Measurements from ENCODE around the gene BBLN. TPM values are rescaled to one million over a fixed set of nuclear protein-coding genes. Genes with fewer than 3 reads are reported as not detected.

Gene BBLN
- total and polyA plus RNA-seq, 2 of the 4 experiments (the other 2 are of a cell fraction) = 25.1 to 103 TPM

DNA sequence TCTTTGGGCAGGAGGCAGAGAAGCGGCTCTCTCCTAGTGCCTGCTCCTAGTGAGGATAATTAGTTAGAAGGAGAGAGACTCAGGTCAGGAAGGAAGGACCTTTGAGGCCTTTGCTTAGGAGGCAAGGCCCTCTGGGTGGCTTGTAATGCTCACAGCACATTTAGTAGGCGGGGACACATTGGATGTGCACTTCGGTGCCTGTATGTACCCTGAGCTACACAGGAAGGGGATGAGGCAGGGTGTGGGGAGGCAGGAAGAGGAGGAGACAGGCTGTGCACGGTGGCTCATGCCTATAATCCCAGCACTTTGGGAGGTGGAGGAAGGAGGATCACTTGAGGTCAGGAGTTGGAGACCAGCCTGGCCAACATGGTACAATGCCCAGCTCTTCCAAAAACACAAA lies 18.0 kb upstream of the BBLN start:
- Histone ChIP-seq H2BK15ac (ENCODE audit: low read depth, low read length) (no peak overlapping the region), H4K20me1 (ENCODE audit: insufficient read depth, low read length) (no peaks in the 10 kb centered on the region), H3K79me1 (ENCODE audit: low read depth in 1 of 2, low read length in 2 of 2) (no peaks in the 10 kb centered on the region), H2AK9ac (replicated peaks; ENCODE audit: low read depth, low read length, poor library complexity) (no peak overlapping the region), H2BK120ac (ENCODE audit: low read depth, low read length) (no peak overlapping the region), H3K27ac (ENCODE audit: insufficient read depth, low read length) (no peak overlapping the region), H2BK5ac (ENCODE audit: low read depth, low read length, poor library complexity, severe bottlenecking) (no peak overlapping the region), H3K18ac (ENCODE audit: low read depth, low read length) (no peak overlapping the region), H3K4me2 (ENCODE audit: low read depth, low read length) (no peak overlapping the region), H3K4ac (ENCODE audit: low read depth, low read length) (no peak overlapping the region), H3K14ac (replicated peaks; ENCODE audit: low read depth, low read length) (no peak overlapping the region), H2AK5ac (ENCODE audit: low read depth, low read length) (no peak overlapping the region), H4K91ac (ENCODE audit: insufficient read depth, low read depth, low read length) (no peak overlapping the region), H3K23ac (ENCODE audit: low read depth, low read length) (no peak overlapping the region), H3K27me3 (ENCODE audit: control insufficient read depth, insufficient read depth, low read length) (peaks cover 2% of the 10 kb centered on the region; the same call in 1 of the 2 replicates), H3K9me1 (ENCODE audit: insufficient read depth, low read length) (peaks cover 6% of the 10 kb centered on the region), H4K8ac (ENCODE audit: low read depth in 2 of 2, low read length in 2 of 2) (no peak overlapping the region), H2BK20ac (ENCODE audit: low read depth, low read length) (no peak overlapping the region), H3K56ac (ENCODE audit: extremely low read depth, insufficient read depth, low read length) (no peak overlapping the region), H2AFZ (replicated peaks; ENCODE audit: low read length, poor library complexity) (no peak overlapping the region), H3K4me3 (ENCODE audit: insufficient read depth, low read depth, low read length) (no peak overlapping the region), H3K9ac (ENCODE audit: low read depth, low read length) (no peak overlapping the region), H3K9me3 (ENCODE audit: control insufficient read depth, insufficient read depth, low read length) (no peaks in the 10 kb centered on the region), H4K5ac (ENCODE audit: low read depth, low read length) (no peak overlapping the region), H3K36me3 (ENCODE audit: control insufficient read depth, insufficient read depth, low read length) (no peaks in the 10 kb centered on the region), H3K4me1 (ENCODE audit: control insufficient read depth, insufficient read depth, low read length) (peaks cover 3% of the 10 kb centered on the region)
- TF ChIP-seq POLR2A (IDR thresholded peaks at IDR 0.05; ENCODE audit: low read depth, low read length) (no peak), RCOR1 (IDR thresholded peaks at IDR 0.05; ENCODE audit: insufficient replicate concordance, low read length) (no peak), CEBPB (IDR thresholded peaks at IDR 0.05; ENCODE audit: low read depth, low read length) (no peak), MAZ (IDR thresholded peaks at IDR 0.05; ENCODE audit: borderline replicate concordance, low read depth, low read length) (no peak), USF2 (IDR thresholded peaks at IDR 0.05; ENCODE audit: low read depth, low read length) (no peak), BHLHE40 (IDR thresholded peaks at IDR 0.05; ENCODE audit: low read depth, low read length) (no peak), CHD1 (IDR thresholded peaks at IDR 0.05; ENCODE audit: low read depth, low read length) (no peak), SMC3 (IDR thresholded peaks at IDR 0.05; ENCODE audit: low read depth, low read length) (no peak), MXI1 (IDR thresholded peaks at IDR 0.05; ENCODE audit: borderline replicate concordance, low read depth, low read length) (no peak), RAD21 (IDR thresholded peaks at IDR 0.05; ENCODE audit: low read length) (no peak), NFE2L2 (IDR thresholded peaks at IDR 0.05; ENCODE audit: low read depth, low read length) (no peak), FOS (IDR thresholded peaks at IDR 0.05; ENCODE audit: low read depth, low read length) (no peak), MAFK (IDR thresholded peaks at IDR 0.05; ENCODE audit: low read depth, low read length) (no peak), RFX5 (IDR thresholded peaks at IDR 0.05; ENCODE audit: low read depth, low read length) (no peak)
- TF ChIP-seq, protein P1, sequence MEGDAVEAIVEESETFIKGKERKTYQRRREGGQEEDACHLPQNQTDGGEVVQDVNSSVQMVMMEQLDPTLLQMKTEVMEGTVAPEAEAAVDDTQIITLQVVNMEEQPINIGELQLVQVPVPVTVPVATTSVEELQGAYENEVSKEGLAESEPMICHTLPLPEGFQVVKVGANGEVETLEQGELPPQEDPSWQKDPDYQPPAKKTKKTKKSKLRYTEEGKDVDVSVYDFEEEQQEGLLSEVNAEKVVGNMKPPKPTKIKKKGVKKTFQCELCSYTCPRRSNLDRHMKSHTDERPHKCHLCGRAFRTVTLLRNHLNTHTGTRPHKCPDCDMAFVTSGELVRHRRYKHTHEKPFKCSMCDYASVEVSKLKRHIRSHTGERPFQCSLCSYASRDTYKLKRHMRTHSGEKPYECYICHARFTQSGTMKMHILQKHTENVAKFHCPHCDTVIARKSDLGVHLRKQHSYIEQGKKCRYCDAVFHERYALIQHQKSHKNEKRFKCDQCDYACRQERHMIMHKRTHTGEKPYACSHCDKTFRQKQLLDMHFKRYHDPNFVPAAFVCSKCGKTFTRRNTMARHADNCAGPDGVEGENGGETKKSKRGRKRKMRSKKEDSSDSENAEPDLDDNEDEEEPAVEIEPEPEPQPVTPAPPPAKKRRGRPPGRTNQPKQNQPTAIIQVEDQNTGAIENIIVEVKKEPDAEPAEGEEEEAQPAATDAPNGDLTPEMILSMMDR (conservative IDR thresholded peaks at IDR 0.05; ENCODE audit: low read depth, low read length) = no peak
- TF ChIP-seq, protein P2, sequence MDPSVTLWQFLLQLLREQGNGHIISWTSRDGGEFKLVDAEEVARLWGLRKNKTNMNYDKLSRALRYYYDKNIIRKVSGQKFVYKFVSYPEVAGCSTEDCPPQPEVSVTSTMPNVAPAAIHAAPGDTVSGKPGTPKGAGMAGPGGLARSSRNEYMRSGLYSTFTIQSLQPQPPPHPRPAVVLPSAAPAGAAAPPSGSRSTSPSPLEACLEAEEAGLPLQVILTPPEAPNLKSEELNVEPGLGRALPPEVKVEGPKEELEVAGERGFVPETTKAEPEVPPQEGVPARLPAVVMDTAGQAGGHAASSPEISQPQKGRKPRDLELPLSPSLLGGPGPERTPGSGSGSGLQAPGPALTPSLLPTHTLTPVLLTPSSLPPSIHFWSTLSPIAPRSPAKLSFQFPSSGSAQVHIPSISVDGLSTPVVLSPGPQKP (IDR thresholded peaks at IDR 0.05; ENCODE audit: borderline replicate concordance, low read depth, low read length) = no peak
- intact Hi-C loops (cut with micrococcal nuclease) (no loop called here), dilution Hi-C loops (cut with HindIII; ENCODE audit: low sequenced_read_pairs, unreplicated experiment) (no loop called here), in situ Hi-C loops (cut with MboI; ENCODE audit: low sequenced_read_pairs) (no loop called here)
- POLR2A ChIA-PET (ENCODE audit: unreplicated experiment) = interaction anchor here (0.7 kb wide), 1 partner anchor 18 kb away, joined by 3 read pairs; the partner anchor contains the start of gene BBLN
- DNase-seq = no peak
- 75% methylated on average over 2 of the region's 4 CpGs; no CpG with 5 or more reads in 1 of the 2 experiments for WGBS, 2 experiments (ENCODE audit: extremely low coverage in 2 of 2, insufficient read length in 1 of 2)
- no TSS peak for BruUV-seq (replicated peaks)
- no peak for ATAC-seq (ENCODE audit: low read depth)
- CTCF ChIA-PET = no interaction called here
